Ovary (tissue), 9 donors: ENCODE measurements around the gene SORCS3. TPM values are rescaled to one million over a fixed set of nuclear protein-coding genes. Genes with fewer than 3 reads are reported as not detected.

Experiments used
- DNase-seq, 5 donors: peaks; one replicate each; pipeline ENCODE4 v3.0.0-alpha.2; 2019 to 2020
- H3K27ac ChIP-seq, 2 donors: fragments of 200-600 bp; one replicate each; pipeline versions ENCODE4 v1.5.1 to v1.8.0; 2019 to 2022
- H3K27me3 ChIP-seq: fragments of 200-600 bp; one replicate; pipeline ENCODE4 v1.8.0; 2022
- H3K36me3 ChIP-seq: fragments of 200-600 bp; sonication (generic); one replicate; pipeline ENCODE4 v1.5.1; 2019
- H3K4me1 ChIP-seq: one replicate; pipeline ENCODE4 v1.8.1; 2013; ENCODE audit warnings: mild to moderate bottlenecking, moderate library complexity; ENCODE audit not compliant: insufficient read depth
- H3K4me3 ChIP-seq: fragments of 200-600 bp; sonication (generic); one replicate; pipeline ENCODE4 v1.5.1; 2017
- H3K9me3 ChIP-seq, 2 donors: fragments of 200-600 bp in 1 of 2; sonication (generic) in 1 of 2; one replicate each; pipeline versions ENCODE4 v1.5.1 to v1.8.1; 2013 to 2019; ENCODE audit warnings: mild to moderate bottlenecking in 1 of 2, moderate library complexity in 1 of 2
- CTCF ChIP-seq, 3 donors: fragments of 450-650 bp in 2 of 3; fragments of 200-600 bp in 1 of 3; IDR thresholded peaks; one replicate each; pipeline versions ENCODE4 v1.5.1 to v1.8.0; 2016 to 2022; ENCODE audit warnings: antibody characterized with exemption in 3 of 3, mild to moderate bottlenecking in 1 of 3
- EP300 ChIP-seq: sonication (generic); formaldehyde crosslinking; IDR thresholded peaks from one replicate; pipeline ENCODE4 v1.6.1; 2017; ENCODE audit warnings: antibody characterized with exemption
- POLR2A ChIP-seq: fragments of 450-650 bp; IDR thresholded peaks from one replicate; pipeline ENCODE4 v1.6.1; 2017; ENCODE audit warnings: antibody characterized with exemption, mild to moderate bottlenecking, moderate library complexity
- WGBS, 3 donors: extraction: QIAGEN DNeasy Blood & Tissue Kit in 1 of 3; methylation state at CpG; one replicate each; pipeline versions ENCODE4 v1.1.5 to v1.1.7; 2013 to 2017; 5-methylcytosine and 5-hydroxymethylcytosine counted together
- intact Hi-C, 4 donors: fragments of 100-400 bp; cut with DNase I; formaldehyde crosslinking; loops; one replicate each; pipeline versions ENCODE4 v1.11.0 to v1.15.1; 2022 to 2023
- polyA plus RNA-seq, 2 donors: library from polyadenylated mRNA; stranded (reverse); fragments of 200-250 nt in 1 of 2; fragments of 350-450 nt in 1 of 2; fragmentation: Illumina TruSeq in 1 of 2; extraction: RNeasy Lipid Tissue Mini Kit (QIAGEN cat#74804) in 1 of 2; gene quantifications; one replicate each; pipeline ENCODE4 v1.2.3, GENCODE V29; 2013 to 2014
- total RNA-seq, 7 donors: library from RNA; depleted of rRNA in 2 of 7; stranded (reverse); fragments of >200 nt in 2 of 7; fragmentation: NEBNext Ultra II Directional in 3 of 7; extraction: Animal tissue kit (Norgen Biotek cat#: 25700) in 3 of 7; gene quantifications; one replicate each; pipeline versions ENCODE4 v1.1.0 to v1.2.4, GENCODE V29; 2016 to 2023
- donor health status: DM: no; HTN: no; CAD: no; lungs with moderate emphysema.
- donor health status: DM: no; HTN: no; CAD: no.
- donor health status: Bipolar disorder and iron deficiency.
- donor health status: DM: yes; HTN: yes; CAD: no.
- donor health status: DM: no; HTN: no; CAD: no.
- donor health status: DM: yes; HTN: yes; CAD: no.

Gene SORCS3
- total and polyA plus RNA-seq, 9 donors, result 0.07 to 4.5 (median 0.79) TPM; not detected in 1

- no peaks in the 10 kb centered on the region for H3K36me3 ChIP-seq
- no peak for TF ChIP-seq POLR2A
- TF ChIP-seq CTCF (IDR thresholded peaks at IDR 0.05), result no peak
- TF ChIP-seq EP300, result no peak
- H3K9me3 ChIP-seq, result no peaks in the 10 kb centered on the region
- H3K27ac ChIP-seq, result no peak overlapping the region
- intact Hi-C loops, result no loop called here
- no peak overlapping the region for H3K4me3 ChIP-seq
- 80 to 93% (median 89%) methylated on average over 3 of the region's 3 CpGs for WGBS, 3 donors
- H3K4me1 ChIP-seq, result no peaks in the 10 kb centered on the region
- no peak for DNase-seq
- H3K27me3 ChIP-seq, result no peaks in the 10 kb centered on the region
Observed at GRCh38 chr10:105269689-105270088, 628.6 kb downstream of the SORCS3 start.

- no peak for TF ChIP-seq POLR2A
- no peak for TF ChIP-seq CTCF (IDR thresholded peaks at IDR 0.05)
- TF ChIP-seq EP300, result no peak
- Histone ChIP-seq H3K4me3 (no peak overlapping the region), H3K4me1 (no peaks in the 10 kb centered on the region), H3K36me3 (no peaks in the 10 kb centered on the region), H3K9me3 (no peaks in the 10 kb centered on the region), H3K27me3 (no peaks in the 10 kb centered on the region), H3K27ac (no peak overlapping the region)
- intact Hi-C loops, result loop anchor here in 1 of 4 donors (5.0 kb wide), 1 partner anchor 1768 kb away; no protein-coding TSS in a partner anchor
- no peak for DNase-seq
- WGBS, 3 donors, result 68 to 81% (median 72%) methylated on average over 3 of the region's 3 CpGs
Observed at GRCh38 chr10:105274556-105275070, 633.5 kb downstream of the SORCS3 start.

- H3K4me1 ChIP-seq, result no peaks in the 10 kb centered on the region
- 90 to 92% (median 91%) methylated on average over 7 of the region's 7 CpGs for WGBS, 3 donors
- H3K9me3 ChIP-seq, result no peaks in the 10 kb centered on the region
- no peak for DNase-seq
- no peaks in the 10 kb centered on the region for H3K36me3 ChIP-seq
- no peaks in the 10 kb centered on the region for H3K27me3 ChIP-seq
- TF ChIP-seq CTCF (IDR thresholded peaks at IDR 0.05), result no peak
- no peak for TF ChIP-seq POLR2A
- no peak for TF ChIP-seq EP300
- H3K27ac ChIP-seq, result no peak overlapping the region
- intact Hi-C loops, result loop anchor here in 1 of 4 donors (5.0 kb wide), 1 partner anchor 1764 kb away; no protein-coding TSS in a partner anchor
- no peak overlapping the region for H3K4me3 ChIP-seq
Observed at GRCh38 chr10:105278439-105278838, 637.3 kb downstream of the SORCS3 start.

- no peaks in the 10 kb centered on the region for H3K36me3 ChIP-seq
- no peaks in the 10 kb centered on the region for H3K9me3 ChIP-seq
- TF ChIP-seq CTCF (IDR thresholded peaks at IDR 0.05) (no peak), EP300 (no peak), POLR2A (no peak)
- no peak overlapping the region for H3K27ac ChIP-seq
- H3K4me1 ChIP-seq, result no peaks in the 10 kb centered on the region
- no peak overlapping the region for H3K4me3 ChIP-seq
- no peaks in the 10 kb centered on the region for H3K27me3 ChIP-seq
- no peak for DNase-seq
- intact Hi-C loops, result loop anchor here in 1 of 4 donors (5.0 kb wide), 1 partner anchor 1763 kb away; no protein-coding TSS in a partner anchor
Observed at GRCh38 chr10:105279101-105279500, 638.0 kb downstream of the SORCS3 start.
